D721Med (cell line): Measurements from ENCODE around the gene EXOC1.
"Not testable (repeated sequence)": the region's sequence is repeated elsewhere in the genome, so short reads cannot be mapped to it uniquely, and the experiment has no call there.

Experiments used
- DNase-seq: peaks from one replicate; pipeline ENCODE4 v3.0.0; 2011; ENCODE audit warnings: low spot score; ENCODE audit not compliant: insufficient read length
- FAIRE-seq: peaks from 2 replicates; lab custom pipeline; 2011; peaks lifted over from hg19 to GRCh38; lab: Jason Lieb, UNC
- TF ChIP-seq, protein P1 (sequence below): IDR thresholded peaks from 2 replicates; pipeline ENCODE4 v1.5.1; 2012; ENCODE audit warnings: mild to moderate bottlenecking, control low read depth; ENCODE audit not compliant: insufficient read depth; ENCODE audit errors: missing control alignments

EXOC1 gene

GRCh38 chr4:55834086-55834795 is 19.2 kb upstream of the EXOC1 start:
- TF ChIP-seq, protein P1, sequence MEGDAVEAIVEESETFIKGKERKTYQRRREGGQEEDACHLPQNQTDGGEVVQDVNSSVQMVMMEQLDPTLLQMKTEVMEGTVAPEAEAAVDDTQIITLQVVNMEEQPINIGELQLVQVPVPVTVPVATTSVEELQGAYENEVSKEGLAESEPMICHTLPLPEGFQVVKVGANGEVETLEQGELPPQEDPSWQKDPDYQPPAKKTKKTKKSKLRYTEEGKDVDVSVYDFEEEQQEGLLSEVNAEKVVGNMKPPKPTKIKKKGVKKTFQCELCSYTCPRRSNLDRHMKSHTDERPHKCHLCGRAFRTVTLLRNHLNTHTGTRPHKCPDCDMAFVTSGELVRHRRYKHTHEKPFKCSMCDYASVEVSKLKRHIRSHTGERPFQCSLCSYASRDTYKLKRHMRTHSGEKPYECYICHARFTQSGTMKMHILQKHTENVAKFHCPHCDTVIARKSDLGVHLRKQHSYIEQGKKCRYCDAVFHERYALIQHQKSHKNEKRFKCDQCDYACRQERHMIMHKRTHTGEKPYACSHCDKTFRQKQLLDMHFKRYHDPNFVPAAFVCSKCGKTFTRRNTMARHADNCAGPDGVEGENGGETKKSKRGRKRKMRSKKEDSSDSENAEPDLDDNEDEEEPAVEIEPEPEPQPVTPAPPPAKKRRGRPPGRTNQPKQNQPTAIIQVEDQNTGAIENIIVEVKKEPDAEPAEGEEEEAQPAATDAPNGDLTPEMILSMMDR: no peak
- no peak for FAIRE-seq
- no peak for DNase-seq

GRCh38 chr4:55837903-55838302 is 15.5 kb upstream of the EXOC1 start:
- TF ChIP-seq, protein P1: no peak
- no peak for DNase-seq
- no peak for FAIRE-seq

DNA sequence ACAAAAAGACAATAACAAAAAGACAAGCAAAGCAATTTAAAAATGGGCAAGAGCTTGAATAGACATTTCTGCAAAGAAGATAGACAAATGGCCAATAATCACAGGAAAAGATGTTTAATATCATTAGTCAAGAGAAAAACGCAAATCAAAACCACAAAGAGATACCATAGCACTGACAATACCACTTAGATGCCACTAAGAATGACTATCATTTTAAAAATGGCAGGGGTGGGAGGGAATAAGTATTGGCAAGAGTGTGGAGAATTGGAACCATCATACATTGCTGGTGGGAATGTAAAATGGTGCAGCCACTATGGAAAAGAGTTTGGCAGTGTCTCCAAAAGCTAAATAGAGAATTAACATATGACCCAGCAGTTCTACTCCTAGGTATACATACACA is 15.1 kb upstream of the EXOC1 start:
- FAIRE-seq: no peak
- TF ChIP-seq, protein P1: no peak
- DNase-seq: no peak

DNA sequence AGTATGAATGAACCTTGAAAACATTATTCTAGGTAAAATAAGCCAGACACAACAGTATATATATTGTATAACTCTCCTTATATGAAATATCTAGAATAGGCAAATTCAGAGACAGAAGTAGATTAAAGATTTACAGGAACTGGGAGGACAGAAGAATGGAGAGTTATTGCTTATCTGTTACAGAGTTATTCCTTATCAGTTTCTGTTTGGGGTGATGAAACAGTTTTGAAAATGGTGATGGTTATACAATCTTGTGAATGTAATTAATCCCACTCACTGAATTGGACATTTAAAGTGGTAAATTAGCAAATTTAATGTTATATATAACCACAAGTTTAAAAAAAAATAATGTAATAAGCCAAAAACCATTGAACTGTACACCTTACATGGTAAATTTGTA is 14.5 kb upstream of the EXOC1 start:
- DNase-seq: no peak
- no peak for FAIRE-seq
- TF ChIP-seq, protein P1: no peak

DNA sequence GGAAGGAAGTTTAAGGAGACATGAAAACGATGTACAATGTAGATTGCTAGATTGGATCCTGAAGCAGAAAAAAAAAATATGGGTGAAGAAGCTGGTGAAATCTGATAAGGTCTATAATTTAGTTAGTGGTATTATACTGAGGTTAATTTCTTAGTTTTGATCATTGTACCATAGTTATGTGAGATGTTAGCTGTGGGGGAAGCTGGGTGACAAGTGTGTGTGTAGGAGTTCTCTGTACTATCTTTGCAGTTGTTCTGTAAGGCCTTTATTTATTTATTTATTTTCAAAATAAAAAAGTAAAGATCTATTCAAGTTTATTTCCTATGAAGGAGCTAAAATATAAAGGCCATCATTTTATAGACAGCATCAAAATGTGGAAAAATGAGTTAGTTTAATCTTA is 12.5 kb upstream of the EXOC1 start:
- DNase-seq: no peak
- no peak for FAIRE-seq
- TF ChIP-seq, protein P1: no peak

DNA sequence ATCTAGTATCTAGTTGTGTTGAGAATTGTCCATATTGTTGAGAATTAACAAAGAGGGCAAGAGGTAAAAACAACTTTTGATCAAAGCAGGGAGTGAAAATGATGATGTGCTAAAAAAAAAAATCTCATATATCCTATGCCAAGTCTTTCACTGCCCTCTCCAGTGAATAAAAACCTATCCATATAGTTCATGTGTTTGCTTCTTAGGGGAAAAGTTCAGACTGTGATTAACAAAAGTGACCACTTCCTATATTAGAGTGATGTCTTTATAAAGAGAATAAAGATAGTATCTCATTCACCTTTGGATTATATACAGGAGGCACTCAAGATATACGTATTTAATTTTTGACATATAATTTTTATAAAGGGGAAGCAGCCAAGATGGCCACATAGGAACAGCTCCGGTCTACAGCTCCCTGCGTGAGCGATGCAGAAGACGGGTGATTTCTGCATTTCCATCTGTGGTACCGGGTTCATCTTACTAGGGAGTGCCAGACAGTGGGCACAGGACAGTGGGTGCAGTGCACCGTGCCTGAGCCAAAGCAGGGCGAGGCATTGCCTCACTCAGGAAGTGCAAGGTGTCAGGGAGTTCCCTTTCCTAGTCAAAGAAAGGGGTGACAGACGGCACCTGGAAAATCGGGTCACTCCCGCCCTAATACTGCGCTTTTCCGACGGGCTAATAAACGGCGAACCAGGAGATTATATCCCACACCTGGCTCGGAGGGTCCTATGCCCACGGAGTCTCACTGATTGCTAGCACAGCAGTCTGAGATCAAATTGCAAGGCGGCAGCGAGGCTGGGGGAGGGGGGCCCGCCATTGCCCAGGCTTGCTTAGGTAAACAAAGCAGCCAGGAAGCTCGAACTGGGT is 11.8 kb upstream of the EXOC1 start:
- FAIRE-seq: not testable (repeated sequence)

GRCh38 chr4:55842312-55842711 is 11.1 kb upstream of the EXOC1 start:
- not testable (repeated sequence) for DNase-seq, FAIRE-seq

More for the DNA sequence above, 11.8 kb upstream of the EXOC1 start:
- not testable (repeated sequence) for DNase-seq

GRCh38 chr4:55849724-55850123 is 3.7 kb upstream of the EXOC1 start:
- TF ChIP-seq, protein P1: no peak
- DNase-seq (no peak), FAIRE-seq (no peak)
